ENCODE data around the gene NIF3L1.
"Not testable (repeated sequence)": the region's sequence is repeated elsewhere in the genome, so short reads cannot be mapped to it uniquely, and the experiment has no call there.

Gene NIF3L1

DNA sequence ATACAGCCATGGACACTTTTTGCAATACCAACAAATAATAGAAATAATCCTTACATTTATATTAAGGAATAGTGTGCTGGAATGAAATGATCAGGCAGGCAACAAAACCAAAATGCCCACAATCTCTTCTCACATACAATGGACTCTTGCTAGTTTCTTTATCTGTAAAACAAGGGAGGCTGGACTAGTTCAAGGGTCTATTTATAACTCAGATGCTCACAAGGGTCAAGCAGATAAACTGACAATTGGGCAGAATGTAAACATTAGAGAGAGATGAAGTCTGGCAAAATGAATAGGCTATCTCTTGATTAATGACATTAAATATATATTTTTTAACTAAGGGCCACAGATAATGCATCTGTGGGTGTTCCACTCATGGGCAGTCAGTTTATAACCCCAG lies 11.7 kb upstream of the NIF3L1 start:
- no peak for DNase-seq

DNA sequence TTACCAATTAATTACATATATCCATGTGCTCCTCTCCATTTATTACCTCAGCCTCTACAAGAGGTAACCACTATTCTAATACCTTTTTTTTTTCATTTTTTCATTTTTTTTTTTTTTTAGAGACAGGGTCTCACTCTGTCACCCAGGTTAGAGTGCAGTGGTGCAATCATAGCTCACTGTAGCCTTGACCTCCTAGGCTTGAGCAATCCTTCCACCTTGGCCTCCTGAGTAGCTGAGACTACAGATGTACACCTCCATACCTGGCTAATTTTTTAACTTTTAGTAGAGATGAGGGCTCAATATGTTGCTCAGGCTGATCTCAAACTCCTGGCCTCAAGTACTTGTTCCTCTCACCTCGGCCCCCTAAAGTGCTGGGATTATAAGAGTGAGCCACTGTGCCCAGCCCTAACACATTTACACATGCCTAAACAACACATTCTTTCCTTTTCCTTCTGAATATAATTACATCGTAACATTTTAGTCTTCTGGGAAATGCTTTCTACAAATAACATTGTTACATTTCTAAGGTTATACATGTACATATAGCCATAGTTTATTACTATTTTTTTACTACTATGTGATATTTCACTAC lies 10.8 kb upstream of the NIF3L1 start:
- DNase-seq: no peak

DNA sequence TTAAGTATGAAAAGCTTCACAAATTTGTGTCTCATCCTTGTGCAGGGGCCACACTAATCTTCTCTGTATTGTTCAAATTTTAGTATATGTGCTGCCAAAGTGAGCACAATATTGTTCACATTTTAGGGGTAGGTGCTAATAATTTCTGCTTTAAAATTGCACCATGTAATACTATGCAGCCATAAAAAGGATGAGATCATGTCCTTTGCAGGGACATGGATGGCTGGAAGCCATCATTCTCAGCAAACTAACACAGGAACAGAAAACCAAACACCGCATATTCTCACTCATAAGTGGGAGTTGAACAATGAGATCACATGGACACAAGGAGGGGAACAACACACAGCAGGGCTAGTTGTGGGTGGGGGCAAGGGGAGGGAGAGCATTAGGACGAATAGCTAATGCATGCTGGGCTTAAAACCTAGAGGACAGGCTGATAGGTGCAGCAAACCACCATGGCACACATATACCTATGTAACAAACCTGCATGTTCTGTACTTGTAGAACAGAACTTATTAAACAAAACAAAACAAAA lies 7.4 kb upstream of the NIF3L1 start:
- DNase-seq: not testable (repeated sequence)

DNA sequence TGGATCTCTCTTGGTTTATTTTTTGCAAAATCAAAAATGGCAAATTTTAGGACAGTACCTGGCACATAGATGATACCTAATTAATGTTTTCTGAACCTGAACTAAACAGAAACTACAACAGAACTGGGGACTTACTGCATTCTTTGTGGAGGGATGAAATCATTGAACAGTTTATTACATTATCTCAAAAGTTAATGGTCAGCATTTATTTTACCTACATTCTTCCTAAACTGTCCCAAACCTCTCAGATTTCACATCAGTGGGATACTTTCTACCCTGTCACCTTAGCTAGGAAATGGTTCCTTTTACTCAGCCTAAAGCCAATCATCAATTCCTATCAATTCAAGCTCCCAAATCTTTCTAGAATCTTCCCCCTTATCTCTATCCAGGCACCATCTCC lies 10.3 kb downstream of the NIF3L1 start:
- no peak for DNase-seq

DNA sequence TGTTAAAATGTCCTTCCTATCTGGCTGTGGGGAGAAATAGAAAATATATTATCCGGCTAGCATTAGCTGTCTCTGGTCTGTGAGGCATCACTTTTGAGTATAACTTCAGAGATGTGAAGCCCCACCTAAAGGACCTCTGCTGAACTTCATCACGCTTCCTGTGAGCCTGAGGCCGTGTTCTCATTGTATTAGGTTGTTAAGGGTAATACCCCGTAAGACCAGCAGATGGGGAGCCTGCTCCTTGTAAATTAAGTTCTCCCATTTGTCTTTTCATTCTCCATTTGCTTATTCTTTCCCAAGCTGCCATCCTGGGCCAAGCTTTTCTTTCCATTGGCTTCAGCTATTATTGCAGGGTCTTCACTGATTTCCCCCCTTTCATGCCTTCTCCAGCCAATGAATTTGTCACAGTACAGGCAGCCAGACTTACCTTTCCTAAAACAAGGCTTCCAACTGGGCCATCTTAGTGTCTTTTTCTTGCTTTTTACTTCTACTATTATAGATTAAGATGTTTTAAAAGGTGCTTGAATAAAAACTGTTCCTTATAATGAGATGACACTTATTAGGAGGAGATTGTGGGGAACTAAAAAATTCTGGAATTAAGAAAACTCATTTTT lies 12.4 kb downstream of the NIF3L1 start:
- DNase-seq: peak; percentile 84

DNA sequence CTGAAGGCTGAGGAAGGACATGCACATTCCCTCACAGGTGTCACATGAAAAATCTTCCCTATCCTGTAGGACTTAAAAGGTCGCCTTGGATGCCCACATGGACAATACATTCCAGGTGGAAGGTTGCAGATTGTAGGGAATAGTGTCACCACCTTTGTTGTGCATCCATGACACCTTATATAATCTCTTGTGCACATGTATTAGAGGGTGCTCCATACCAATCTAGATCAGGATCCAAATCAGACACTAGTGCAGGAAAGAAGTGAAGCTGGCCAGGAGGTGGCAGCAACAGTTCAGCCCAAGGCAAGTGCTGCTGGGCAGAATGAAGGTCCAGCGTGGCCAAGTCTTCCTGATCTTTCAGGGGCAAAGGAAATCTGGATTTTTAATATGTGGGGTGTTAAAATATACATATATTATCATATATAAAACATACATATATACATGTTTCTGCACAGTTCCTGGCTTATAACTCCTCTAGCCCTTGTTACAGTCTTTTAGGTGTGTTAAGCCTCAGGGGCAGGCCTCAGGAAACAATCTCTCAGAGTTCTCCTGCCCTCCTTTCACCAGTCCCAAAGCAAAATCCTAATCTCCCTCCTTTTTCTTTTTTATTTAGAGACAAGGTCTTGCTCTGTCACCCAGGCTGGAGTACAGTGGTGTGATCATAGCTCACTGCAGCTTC lies 16.6 kb downstream of the NIF3L1 start:
- DNase-seq: peak; percentile 80

DNA sequence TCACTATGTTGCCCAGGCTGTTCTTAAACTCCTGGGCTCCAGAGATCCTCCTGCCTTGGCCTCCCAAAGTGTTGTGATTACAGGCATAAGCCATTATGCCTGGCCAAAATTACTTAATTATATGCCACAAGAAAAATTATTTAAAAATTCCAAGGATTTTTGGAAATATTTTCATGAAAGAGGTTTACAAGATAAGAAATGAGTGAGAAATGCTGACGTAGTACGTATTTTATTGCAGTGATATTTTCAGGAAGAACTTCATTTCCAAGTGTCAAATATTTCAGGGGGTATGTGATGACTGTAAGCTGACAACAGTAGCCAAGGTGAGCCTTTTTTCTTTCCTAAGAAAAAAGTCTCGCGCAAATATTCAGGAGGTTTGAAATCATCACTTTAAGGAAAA lies 20.8 kb downstream of the NIF3L1 start:
- no peak for DNase-seq

DNA sequence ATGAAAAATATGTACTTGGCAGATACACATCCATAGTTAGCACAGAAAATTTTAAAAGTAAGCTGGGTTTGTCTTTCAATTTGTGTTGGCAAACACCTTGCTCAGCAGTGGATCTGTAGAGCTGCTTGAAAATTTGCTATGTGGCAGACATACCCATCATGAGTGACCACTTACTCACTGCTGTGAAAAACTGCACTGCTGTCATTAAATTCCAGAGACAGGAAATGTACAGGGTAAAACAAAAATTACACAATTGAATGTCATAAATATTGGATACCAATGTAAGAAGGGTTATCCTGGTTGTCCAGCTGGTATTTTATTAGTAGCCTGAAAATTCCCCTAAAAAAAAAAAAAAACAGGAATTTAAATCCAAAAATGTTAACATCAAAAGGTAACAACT lies 24.5 kb downstream of the NIF3L1 start:
- DNase-seq: no peak

DNA sequence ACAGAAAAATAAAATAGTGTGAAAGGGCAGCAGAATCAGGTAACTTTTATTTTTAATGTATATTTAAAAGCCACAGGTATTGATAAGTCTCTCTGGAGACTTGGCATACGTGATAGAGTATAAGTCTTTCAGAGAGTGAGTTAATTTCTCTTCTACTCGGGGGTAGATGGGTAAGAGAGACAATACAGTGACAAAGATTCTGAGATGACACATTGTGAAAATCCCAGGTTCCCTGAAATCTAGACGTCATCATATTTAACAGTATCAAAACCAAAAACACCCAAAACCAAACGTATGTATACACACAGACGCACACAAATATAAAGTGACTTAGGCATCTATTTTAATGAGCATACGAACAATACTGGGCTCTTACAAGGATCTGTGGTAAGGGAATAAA lies 33.3 kb downstream of the NIF3L1 start:
- DNase-seq: no peak

DNA sequence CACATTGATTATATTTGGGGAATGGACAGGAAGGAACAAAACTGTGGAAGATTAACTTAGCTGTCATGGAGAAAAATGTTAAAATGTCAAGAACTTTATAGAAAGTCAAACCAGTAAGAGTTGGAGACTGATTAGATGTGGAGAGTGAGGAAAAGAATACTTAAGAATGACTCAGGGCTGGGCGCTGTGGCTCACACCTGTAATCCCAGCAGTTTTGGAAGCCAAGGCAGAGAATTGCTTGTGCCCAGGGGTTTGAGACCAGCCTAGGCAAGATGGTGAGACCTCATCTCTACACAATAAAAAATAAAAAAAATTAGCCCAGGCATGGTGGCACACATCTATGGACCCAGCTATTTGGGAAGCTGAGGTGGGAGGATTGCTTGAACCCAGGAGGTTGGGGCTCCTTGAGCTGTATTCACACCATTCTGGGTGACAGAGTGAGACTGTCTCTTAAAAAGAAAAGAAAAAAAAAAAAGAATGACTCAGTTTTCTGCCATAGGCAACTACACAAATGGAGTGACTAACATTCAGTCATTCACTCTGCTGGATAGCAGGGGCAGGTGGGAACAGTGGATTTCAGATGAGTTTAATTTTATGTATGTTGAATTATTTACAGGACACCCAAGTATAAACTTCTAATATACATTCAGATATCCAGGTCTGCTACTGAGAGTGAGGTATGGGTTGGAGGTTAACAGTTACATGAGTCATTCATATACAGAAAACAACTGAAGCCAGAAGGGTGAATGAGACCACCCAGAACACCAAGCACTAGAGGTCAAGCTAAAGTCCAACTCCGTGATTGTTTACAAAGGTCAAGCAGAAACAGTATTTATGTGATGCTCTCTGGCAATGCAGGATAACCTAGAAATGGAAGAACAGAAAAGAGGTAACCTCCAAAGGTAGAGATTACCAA lies 40.4 kb downstream of the NIF3L1 start:
- no peak for DNase-seq

DNA sequence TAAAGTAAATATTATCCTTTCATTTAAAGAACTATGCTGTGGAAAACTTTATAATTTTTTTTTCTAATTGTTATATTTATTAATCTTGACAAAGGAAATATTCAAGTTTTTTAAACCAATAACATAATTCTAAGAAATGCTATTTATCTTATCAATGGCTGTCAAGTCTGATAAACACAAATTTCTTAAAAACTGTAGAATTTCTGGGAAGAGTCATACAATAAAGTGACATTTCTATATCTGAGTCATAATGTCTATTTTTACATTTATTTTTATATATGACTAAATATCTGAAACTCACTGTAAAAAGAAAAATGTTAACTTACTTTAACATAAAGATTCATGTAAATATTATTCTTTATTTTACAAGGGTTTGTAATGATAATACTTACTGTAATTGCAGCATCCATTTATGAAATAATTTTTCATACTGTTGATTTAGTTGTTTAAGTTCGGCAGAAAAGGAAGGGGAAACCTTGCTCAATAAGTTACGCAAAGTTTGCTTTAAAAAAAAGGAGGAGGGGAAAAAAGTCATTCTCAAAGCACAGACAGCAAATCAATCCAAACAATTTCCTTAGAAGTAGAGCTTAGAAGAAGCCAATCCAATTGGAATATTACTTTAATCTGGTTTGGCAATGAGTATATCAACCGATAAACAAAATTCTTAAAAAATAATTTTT lies 41.9 kb downstream of the NIF3L1 start:
- DNase-seq: no peak

DNA sequence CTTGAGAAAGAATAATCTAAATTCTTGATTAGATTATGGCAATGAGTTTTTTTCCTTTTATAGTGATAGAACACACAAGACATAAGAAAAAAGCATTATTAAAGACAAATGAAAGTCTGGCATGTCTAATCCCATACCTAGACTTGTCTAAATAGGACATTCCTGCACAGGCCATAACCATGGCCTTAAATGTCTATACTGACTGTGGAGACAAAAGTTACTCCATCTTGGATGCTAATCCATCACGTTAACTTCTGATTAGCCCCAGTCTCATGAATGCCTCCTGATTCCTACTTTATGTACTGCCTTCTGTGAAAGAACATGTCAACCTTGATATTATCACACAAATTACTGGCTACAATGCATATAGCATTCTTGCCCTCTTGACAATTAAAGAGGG lies 50.7 kb downstream of the NIF3L1 start:
- DNase-seq: no peak

DNA sequence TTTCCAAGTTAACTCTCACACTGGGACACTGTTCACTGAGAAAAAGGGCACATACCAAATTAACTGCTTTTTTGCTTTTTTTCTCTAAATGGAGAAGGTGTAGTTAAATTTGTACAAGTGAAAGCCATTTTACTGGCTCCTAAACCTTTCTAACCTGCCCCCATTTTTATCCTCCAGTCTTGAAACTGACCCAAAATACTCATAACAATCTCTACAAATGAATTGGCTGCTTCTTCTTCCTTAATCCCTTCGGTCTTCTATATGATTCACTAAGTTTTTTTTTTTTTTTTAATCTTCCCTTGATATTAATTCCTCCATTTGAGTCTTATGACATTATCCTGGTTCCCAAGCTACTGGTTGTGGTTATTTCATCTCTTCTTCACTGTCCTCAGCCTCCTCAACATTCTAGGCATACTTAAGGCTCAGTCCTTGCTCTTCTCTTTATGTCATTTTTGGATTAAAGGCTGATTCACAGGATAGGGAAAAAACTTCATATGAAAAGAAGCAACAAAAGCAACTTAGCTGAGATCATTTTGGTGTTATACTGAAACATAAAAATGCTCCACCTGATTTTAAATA lies 54.4 kb downstream of the NIF3L1 start:
- no peak for DNase-seq

DNA sequence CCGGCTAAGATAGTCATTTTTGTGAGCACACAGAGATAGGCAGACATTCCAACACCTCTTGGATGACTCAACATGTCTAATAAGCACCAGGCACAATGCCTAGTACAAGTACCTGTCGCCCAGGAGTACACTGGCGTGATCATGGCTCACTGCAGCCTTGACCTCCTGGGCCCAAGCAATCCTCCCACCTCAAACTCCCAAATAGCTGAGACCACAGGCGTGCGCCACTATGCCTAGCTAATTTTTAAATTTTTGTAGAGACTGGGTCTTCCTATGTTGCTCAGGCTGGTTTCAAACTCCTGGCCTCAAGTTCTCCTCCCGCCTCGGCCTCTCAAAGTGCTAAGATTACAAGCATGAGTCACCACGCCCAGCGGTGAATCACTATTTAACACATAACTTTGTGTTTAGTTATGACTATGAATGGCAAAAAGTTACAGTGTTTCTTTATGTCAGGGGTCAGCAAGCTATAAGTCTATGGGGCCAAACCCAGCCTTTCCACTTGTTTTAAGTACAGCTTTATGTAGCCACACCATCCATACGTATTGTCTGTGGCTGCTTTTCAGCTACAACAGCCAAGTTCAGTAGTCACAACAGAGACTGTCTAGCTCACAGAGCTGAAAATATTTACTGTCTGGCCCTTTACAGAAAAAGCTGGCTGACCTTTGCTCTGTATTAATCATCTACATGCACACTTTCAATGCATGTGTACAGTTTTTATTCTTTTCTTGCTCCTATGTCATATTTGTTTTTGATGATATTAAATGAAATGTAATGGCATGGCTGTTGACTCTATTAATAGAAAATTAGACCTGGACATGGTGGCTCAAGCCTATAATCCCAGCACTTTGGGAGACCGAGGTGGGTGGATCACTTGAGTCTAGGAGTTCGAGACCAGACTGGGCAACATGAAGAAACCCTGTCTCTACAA lies 55.6 kb downstream of the NIF3L1 start:
- no peak for DNase-seq

DNA sequence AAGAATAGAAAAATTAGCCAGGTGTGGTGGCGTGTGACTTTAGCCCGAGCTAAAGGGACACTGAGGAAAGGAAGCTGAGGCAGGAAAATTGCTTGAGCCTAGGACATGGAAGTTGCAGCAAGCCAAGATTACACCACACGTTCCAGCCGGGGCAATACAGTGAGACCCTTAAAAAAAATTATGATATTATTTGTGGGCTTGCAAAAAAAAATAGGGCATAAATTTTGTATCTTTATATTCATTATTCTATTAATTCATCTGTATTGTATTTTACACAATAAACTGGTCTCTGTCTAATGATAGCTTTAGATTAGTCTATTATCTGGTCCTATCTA lies 56.2 kb downstream of the NIF3L1 start:
- no peak for DNase-seq

DNA sequence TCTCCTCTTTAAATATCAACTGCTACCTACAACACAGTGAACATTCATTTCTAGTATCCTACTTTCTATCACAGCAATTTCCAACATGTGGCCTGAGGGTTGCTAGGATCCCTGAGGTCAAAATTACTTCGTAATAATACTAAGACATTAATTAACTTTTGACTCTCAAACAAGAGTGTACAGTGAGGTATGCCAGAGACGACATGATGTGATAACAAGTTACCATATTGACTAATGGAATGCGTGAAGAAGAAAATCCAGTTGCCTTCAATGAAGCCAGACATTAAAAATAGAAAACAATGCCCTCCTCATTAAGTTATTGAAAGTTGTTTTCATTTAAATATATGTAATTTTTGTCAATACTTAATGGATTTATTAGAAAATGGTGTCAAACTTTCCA lies 61.2 kb downstream of the NIF3L1 start:
- DNase-seq: no peak

Data from NCI-H510A treated with DMSO at 0.1 percent for 48 hours (cell line).